GM12892 (cell line): ENCODE results near the gene SEMA3C.

Experiments used
- POLR2AphosphoS5 ChIP-seq: IDR thresholded peaks from 2 replicates; pipeline ENCODE4 v1.6.1; 2011; ENCODE audit warnings: low read depth, low read length, control low read depth
- TAF1 ChIP-seq: IDR thresholded peaks from 2 replicates; pipeline ENCODE4 v1.6.1; 2011; ENCODE audit warnings: low read depth, mild to moderate bottlenecking, control low read depth, low read length, borderline replicate concordance

- TF ChIP-seq POLR2AphosphoS5 (no peak), TAF1 (no peak)
Measured at GRCh38 chr7:80781146-80781545, 137.7 kb downstream of the SEMA3C start.
